HepG2 (cell line): Measurements from ENCODE around the gene TTC39C. TPM values are rescaled to one million over a fixed set of nuclear protein-coding genes. Genes with fewer than 3 reads are reported as not detected.

Experiments
- CAMTA2 ChIP-seq: sonication (generic); formaldehyde crosslinking; IDR thresholded peaks from 2 replicates; pipeline ENCODE4 v1.4.0; 2020; ENCODE audit warnings: mild to moderate bottlenecking, missing genetic modification reagents, borderline replicate concordance
- E2F1 ChIP-seq: sonication (generic); formaldehyde crosslinking; IDR thresholded peaks from 2 replicates; pipeline ENCODE4 v1.5.0; 2020; ENCODE audit warnings: missing genetic modification reagents
- HOMEZ ChIP-seq: IDR thresholded peaks from 2 replicates; pipeline ENCODE4 v1.6.1; 2016; ENCODE audit warnings: low read depth
- IRF2 ChIP-seq: IDR thresholded peaks from 2 replicates; pipeline ENCODE4 v1.6.1; 2018; ENCODE audit warnings: missing genetic modification reagents, missing compliant biosample characterization
- MAFG ChIP-seq: sonication (generic); formaldehyde crosslinking; IDR thresholded peaks from 2 replicates; pipeline ENCODE4 v1.5.1; 2020; ENCODE audit warnings: mild to moderate bottlenecking, missing genetic modification reagents
- NFKBIZ ChIP-seq: IDR thresholded peaks from 2 replicates; pipeline ENCODE4 v1.6.1; 2018; ENCODE audit warnings: missing genetic modification reagents, missing compliant biosample characterization
- RCOR2 ChIP-seq: IDR thresholded peaks from 2 replicates; pipeline ENCODE4 v1.6.1; 2016; ENCODE audit warnings: missing biosample characterization, missing genetic modification reagents
- RFXAP ChIP-seq: sonication (generic); formaldehyde crosslinking; IDR thresholded peaks from 2 replicates; pipeline ENCODE4 v1.4.0; 2020; ENCODE audit warnings: missing genetic modification reagents, borderline replicate concordance
- SAP130 ChIP-seq: IDR thresholded peaks from 2 replicates; pipeline ENCODE4 v1.6.1; 2016; ENCODE audit warnings: low read depth
- SP2 ChIP-seq: sonication (generic); formaldehyde crosslinking; IDR thresholded peaks from 2 replicates; pipeline ENCODE4 v1.5.1; 2020; ENCODE audit warnings: mild to moderate bottlenecking, missing genetic modification reagents
- ZMYM4 ChIP-seq: sonication (generic); formaldehyde crosslinking; IDR thresholded peaks from 2 replicates; pipeline ENCODE4 v1.8.1; 2023; ENCODE audit warnings: mild to moderate bottlenecking, missing genetic modification reagents
- ZNF253 ChIP-seq: sonication (generic); formaldehyde crosslinking; IDR thresholded peaks from 2 replicates; pipeline ENCODE4 v1.8.0; 2022; ENCODE audit warnings: mild to moderate bottlenecking, missing genetic modification reagents, borderline replicate concordance
- ZNF430 ChIP-seq: sonication (generic); formaldehyde crosslinking; IDR thresholded peaks from 2 replicates; pipeline ENCODE4 v1.9.0; 2021; ENCODE audit warnings: mild to moderate bottlenecking, missing genetic modification reagents
- ZNF512B ChIP-seq: sonication (generic); formaldehyde crosslinking; IDR thresholded peaks from 2 replicates; pipeline ENCODE4 v1.5.1; 2020; ENCODE audit warnings: missing genetic modification reagents, mild to moderate bottlenecking, borderline replicate concordance
- polyA plus RNA-seq, 8 experiments: library from polyadenylated mRNA; depleted of rRNA in 3 of 8; stranded (reverse) in 7 of 8; unstranded in 1 of 8; fragments of >200 nt; fragmentation: Illumina TruSeq in 4 of 8; extraction: Trizol in 4 of 8; gene quantifications; 2 replicates each; pipeline versions ENCODE4 v1.2.1 to v1.2.3, GENCODE V29; 2011 to 2016; ENCODE audit warnings: low read depth in 4 of 8, missing spikeins in 1 of 8, mixed read lengths in 1 of 8; ENCODE audit not compliant: insufficient read depth in 1 of 8
- total RNA-seq, 5 experiments: library from RNA; depleted of rRNA; stranded (reverse); fragments of >200 nt; fragmentation: Illumina TruSeq; extraction: Trizol; gene quantifications; 2 replicates each; pipeline ENCODE4 v1.2.3, GENCODE V29; 2016; ENCODE audit warnings: low read depth in 1 of 5
- TF ChIP-seq, protein P1 (sequence below): sonication (generic); formaldehyde crosslinking; IDR thresholded peaks from 2 replicates; pipeline ENCODE4 v1.5.0; 2020; ENCODE audit warnings: mild to moderate bottlenecking, missing genetic modification reagents, borderline replicate concordance

Gene TTC39C
- total and polyA plus RNA-seq, 2 of the 13 experiments (the other 11 are each of a cell fraction or from before 2014, with no cell fraction given), result 19.1 to 25.9 TPM

GRCh38 chr18:24033641-24034412 is 19.3 kb downstream of the TTC39C start (continued):
- TF ChIP-seq ZNF512B (CRISPR knock-in tag) (no peak), RCOR2 (CRISPR knock-in tag) (no peak), MAFG (CRISPR knock-in tag) (no peak), SAP130 (no peak; the same call in 1 of the 2 replicates), RFXAP (CRISPR knock-in tag) (no peak), ZMYM4 (CRISPR knock-in tag) (no peak), CAMTA2 (CRISPR knock-in tag) (no peak), NFKBIZ (CRISPR knock-in tag) (no peak), E2F1 (no peak), SP2 (CRISPR knock-in tag) (no peak), HOMEZ (0 out of 2 replicates have a peak, but pooled peaks have one; percentile 17), ZNF430 (CRISPR knock-in tag) (no peak), IRF2 (CRISPR knock-in tag) (no peak), ZNF253 (no peak)
- TF ChIP-seq, protein P1, sequence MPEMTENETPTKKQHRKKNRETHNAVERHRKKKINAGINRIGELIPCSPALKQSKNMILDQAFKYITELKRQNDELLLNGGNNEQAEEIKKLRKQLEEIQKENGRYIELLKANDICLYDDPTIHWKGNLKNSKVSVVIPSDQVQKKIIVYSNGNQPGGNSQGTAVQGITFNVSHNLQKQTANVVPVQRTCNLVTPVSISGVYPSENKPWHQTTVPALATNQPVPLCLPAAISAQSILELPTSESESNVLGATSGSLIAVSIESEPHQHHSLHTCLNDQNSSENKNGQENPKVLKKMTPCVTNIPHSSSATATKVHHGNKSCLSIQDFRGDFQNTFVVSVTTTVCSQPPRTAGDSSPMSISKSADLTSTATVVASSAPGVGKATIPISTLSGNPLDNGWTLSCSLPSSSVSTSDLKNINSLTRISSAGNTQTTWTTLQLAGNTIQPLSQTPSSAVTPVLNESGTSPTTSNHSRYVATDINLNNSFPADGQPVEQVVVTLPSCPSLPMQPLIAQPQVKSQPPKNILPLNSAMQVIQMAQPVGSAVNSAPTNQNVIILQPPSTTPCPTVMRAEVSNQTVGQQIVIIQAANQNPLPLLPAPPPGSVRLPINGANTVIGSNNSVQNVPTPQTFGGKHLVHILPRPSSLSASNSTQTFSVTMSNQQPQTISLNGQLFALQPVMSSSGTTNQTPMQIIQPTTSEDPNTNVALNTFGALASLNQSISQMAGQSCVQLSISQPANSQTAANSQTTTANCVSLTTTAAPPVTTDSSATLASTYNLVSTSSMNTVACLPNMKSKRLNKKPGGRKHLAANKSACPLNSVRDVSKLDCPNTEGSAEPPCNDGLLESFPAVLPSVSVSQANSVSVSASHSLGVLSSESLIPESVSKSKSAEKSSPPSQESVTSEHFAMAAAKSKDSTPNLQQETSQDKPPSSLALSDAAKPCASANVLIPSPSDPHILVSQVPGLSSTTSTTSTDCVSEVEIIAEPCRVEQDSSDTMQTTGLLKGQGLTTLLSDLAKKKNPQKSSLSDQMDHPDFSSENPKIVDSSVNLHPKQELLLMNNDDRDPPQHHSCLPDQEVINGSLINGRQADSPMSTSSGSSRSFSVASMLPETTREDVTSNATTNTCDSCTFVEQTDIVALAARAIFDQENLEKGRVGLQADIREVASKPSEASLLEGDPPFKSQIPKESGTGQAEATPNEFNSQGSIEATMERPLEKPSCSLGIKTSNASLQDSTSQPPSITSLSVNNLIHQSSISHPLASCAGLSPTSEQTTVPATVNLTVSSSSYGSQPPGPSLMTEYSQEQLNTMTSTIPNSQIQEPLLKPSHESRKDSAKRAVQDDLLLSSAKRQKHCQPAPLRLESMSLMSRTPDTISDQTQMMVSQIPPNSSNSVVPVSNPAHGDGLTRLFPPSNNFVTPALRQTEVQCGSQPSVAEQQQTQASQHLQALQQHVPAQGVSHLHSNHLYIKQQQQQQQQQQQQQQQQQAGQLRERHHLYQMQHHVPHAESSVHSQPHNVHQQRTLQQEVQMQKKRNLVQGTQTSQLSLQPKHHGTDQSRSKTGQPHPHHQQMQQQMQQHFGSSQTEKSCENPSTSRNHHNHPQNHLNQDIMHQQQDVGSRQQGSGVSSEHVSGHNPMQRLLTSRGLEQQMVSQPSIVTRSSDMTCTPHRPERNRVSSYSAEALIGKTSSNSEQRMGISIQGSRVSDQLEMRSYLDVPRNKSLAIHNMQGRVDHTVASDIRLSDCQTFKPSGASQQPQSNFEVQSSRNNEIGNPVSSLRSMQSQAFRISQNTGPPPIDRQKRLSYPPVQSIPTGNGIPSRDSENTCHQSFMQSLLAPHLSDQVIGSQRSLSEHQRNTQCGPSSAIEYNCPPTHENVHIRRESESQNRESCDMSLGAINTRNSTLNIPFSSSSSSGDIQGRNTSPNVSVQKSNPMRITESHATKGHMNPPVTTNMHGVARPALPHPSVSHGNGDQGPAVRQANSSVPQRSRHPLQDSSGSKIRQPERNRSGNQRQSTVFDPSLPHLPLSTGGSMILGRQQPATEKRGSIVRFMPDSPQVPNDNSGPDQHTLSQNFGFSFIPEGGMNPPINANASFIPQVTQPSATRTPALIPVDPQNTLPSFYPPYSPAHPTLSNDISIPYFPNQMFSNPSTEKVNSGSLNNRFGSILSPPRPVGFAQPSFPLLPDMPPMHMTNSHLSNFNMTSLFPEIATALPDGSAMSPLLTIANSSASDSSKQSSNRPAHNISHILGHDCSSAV (CRISPR knock-in tag), result no peak
